ENCODE measurements around the gene BRD3. TPM values are rescaled to one million over a fixed set of nuclear protein-coding genes. Genes with fewer than 3 reads are reported as not detected.

Gene BRD3
- total RNA-seq, 1 donor from 2014 or later, result 39.6 TPM

GRCh38 chr9:134024828-134025605 lies 42.8 kb downstream of the BRD3 start, which contains the start of gene BRD3OS:
TSS of gene BRD3OS (plus strand) at chr9:134025481. CDS start at chr9:134026748, 1,267 bp downstream.
- H3K4me2 ChIP-seq (ENCODE audit: low read length), result peak within 1 kb of the TSS; percentile 95
- H3K27ac ChIP-seq (ENCODE audit: low read depth, low read length), result peak within 1 kb of the TSS; percentile 10
- peak; percentile 98 for DNase-seq (ENCODE audit: low read depth)
- peaks cover 19% of the 10 kb centered on the region for H4K20me1 ChIP-seq (ENCODE audit: insufficient read depth, low read length)
- Mint-ChIP-seq H3K9me3 (ENCODE audit: unreplicated experiment) (no peaks in the 10 kb centered on the region), H3K36me3 (ENCODE audit: low read depth, unreplicated experiment) (peaks cover 6% of the 10 kb centered on the region), H3K4me1 (ENCODE audit: low read depth, unreplicated experiment) (no peaks in the 10 kb centered on the region), H3K27ac (ENCODE audit: unreplicated experiment) (peak within 1 kb of the TSS; percentile 59), H3K4me3 (ENCODE audit: unreplicated experiment) (peak within 1 kb of the TSS; percentile 81), H3K27me3 (ENCODE audit: low read depth, unreplicated experiment) (no peaks in the 10 kb centered on the region)
- no peaks in the 10 kb centered on the region for H3K9me3 ChIP-seq (ENCODE audit: insufficient read depth, low read depth, low read length)
- no peaks in the 10 kb centered on the region for H3K27me3 ChIP-seq (ENCODE audit: insufficient read depth, low read length)
- no peak for TF ChIP-seq EZH2 (IDR thresholded peaks at IDR 0.05; ENCODE audit: insufficient read depth, low read length)
- TF ChIP-seq CTCF (IDR thresholded peaks at IDR 0.05; ENCODE audit: insufficient read depth, low read depth, low read length), result no peak
- H3K79me2 ChIP-seq (ENCODE audit: insufficient read depth, low read length), result no peaks in the 10 kb centered on the region
- peaks cover 2% of the 10 kb centered on the region for H3K36me3 ChIP-seq (ENCODE audit: insufficient read depth, low read length)
- H3K4me1 ChIP-seq (ENCODE audit: insufficient read depth, low read length), result peaks cover 7% of the 10 kb centered on the region
- H2AFZ ChIP-seq (ENCODE audit: low read depth, low read length), result peak within 1 kb of the TSS; percentile 84
- peak within 1 kb of the TSS; percentile 81 for H3K4me3 ChIP-seq (ENCODE audit: insufficient read depth, low read depth, low read length)
- H3K9ac ChIP-seq (ENCODE audit: low read length), result peak within 1 kb of the TSS; percentile 79
- FAIRE-seq, result peak; percentile 55

GRCh38 chr9:134024214-134024792 lies 43.5 kb downstream of the BRD3 start:
- Histone ChIP-seq H3K4me2 (ENCODE audit: low read length) (peak overlapping the region; percentile 95), H3K36me3 (ENCODE audit: insufficient read depth, low read length) (peaks cover 2% of the 10 kb centered on the region), H3K9ac (ENCODE audit: low read length) (no peak overlapping the region), H4K20me1 (ENCODE audit: insufficient read depth, low read length) (peaks cover 19% of the 10 kb centered on the region), H3K4me1 (ENCODE audit: insufficient read depth, low read length) (peaks cover 7% of the 10 kb centered on the region), H3K27ac (ENCODE audit: low read depth, low read length) (no peak overlapping the region), H3K27me3 (ENCODE audit: insufficient read depth, low read length) (no peaks in the 10 kb centered on the region), H3K4me3 (ENCODE audit: insufficient read depth, low read depth, low read length) (peak overlapping the region; percentile 50), H3K79me2 (ENCODE audit: insufficient read depth, low read length) (no peaks in the 10 kb centered on the region), H3K9me3 (ENCODE audit: insufficient read depth, low read depth, low read length) (no peaks in the 10 kb centered on the region), H2AFZ (ENCODE audit: low read depth, low read length) (peak overlapping the region; percentile 83)
- Mint-ChIP-seq H3K36me3 (ENCODE audit: low read depth, unreplicated experiment) (peaks cover 6% of the 10 kb centered on the region), H3K27ac (ENCODE audit: unreplicated experiment) (peak overlapping the region; percentile 59), H3K27me3 (ENCODE audit: low read depth, unreplicated experiment) (no peaks in the 10 kb centered on the region), H3K4me1 (ENCODE audit: low read depth, unreplicated experiment) (no peaks in the 10 kb centered on the region), H3K9me3 (ENCODE audit: unreplicated experiment) (no peaks in the 10 kb centered on the region), H3K4me3 (ENCODE audit: unreplicated experiment) (peak overlapping the region; percentile 60)
- TF ChIP-seq EZH2 (IDR thresholded peaks at IDR 0.05; ENCODE audit: insufficient read depth, low read length) (no peak), CTCF (IDR thresholded peaks at IDR 0.05; ENCODE audit: insufficient read depth, low read depth, low read length) (no peak)
- FAIRE-seq, result no peak
- no peak for DNase-seq (ENCODE audit: low read depth)

Data from astrocyte (in vitro differentiated cells and primary cell).